HG02610 (cell line): ENCODE data around the gene CHRNA4.

Experiments used
- ATAC-seq: cut with Tn5 transposase; IDR thresholded peaks from one replicate; pipeline ENCODE4 v1.9.1; 2021; ENCODE audit warnings: mild to moderate bottlenecking, moderate library complexity; ENCODE audit not compliant: unreplicated experiment

CHRNA4 gene

GRCh38 chr20:63295018-63295417 lies 66.1 kb downstream of the CHRNA4 start:
- no peak for ATAC-seq

DNA sequence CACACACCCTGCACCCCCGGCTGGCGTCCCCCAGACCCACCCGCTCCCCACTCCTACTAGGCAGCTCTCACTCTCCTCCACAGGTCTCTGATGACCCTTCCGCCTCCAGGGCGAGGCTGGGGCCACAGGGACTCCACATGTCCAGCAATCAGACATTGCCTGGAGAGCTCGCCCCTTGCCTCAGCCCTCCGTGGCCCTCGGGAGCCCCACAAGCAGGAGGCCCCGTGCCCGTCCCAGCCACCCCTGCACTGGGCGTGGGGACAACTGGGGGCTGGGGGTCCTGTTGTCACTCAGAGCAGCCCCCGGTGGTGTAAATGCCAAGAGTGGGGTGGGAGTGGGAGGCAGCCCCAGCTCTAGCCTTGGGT lies 66.6 kb downstream of the CHRNA4 start:
- ATAC-seq, result no peak

DNA sequence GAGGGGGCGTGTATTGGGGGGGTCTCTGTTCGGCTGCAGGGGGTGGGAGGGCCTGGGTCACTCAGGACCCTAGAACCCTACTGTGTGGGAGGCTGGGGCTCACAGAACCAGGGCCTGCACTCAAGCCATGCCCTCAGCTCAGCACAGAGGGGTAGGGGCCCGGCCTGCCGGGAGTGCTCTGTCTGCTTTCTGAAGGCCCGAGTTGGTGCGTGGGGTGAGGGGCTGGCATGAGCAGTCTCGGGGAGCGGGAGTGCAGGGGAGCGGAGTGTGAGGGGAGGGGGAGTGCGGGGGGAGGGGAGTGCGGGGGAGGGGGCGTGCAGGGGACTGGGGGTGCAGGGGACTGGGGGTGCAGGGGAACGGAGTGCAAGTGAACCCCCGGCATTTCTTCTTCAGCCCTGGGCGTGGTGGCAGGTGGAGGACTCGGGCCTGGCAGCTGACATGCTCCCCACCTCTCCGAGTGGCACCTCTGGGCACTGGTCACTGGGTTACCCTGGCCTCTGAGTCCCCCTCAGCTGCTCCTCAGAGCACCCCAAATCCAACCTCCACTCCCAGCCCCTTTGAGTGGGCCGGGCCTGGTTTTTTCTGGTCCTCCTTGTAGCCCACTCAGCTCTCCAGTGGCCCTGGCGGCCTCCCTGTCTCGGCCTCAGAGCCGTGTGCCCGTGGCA lies 67.1 kb downstream of the CHRNA4 start:
- ATAC-seq, result no peak

GRCh38 chr20:63293456-63293855 lies 67.7 kb downstream of the CHRNA4 start:
- no peak for ATAC-seq
